K562 (cell line): Measurements from ENCODE around the gene ZNF593OS.

Experiments used
- CBX3 ChIP-seq, 2 experiments: IDR thresholded peaks; 1 replicate in 1 of 2; 2 replicates in 1 of 2; pipeline ENCODE4 v1.6.1; 2012; ENCODE audit warnings: inconsistent platforms in 2 of 2, low read length in 2 of 2, borderline replicate concordance in 1 of 2, control low read depth in 1 of 2
- CTCF ChIP-seq, 3 experiments: IDR thresholded peaks in 2 of 3; conservative IDR thresholded peaks in 1 of 3; 2 replicates each; pipeline ENCODE4 v1.5.1; 2011 to 2012; ENCODE audit warnings: low read length in 3 of 3, mild to moderate bottlenecking in 3 of 3, control low read depth in 2 of 3, improper control_type of control experiment in 1 of 3, inconsistent platforms in 1 of 3, low read depth in 1 of 3, mixed read lengths in 1 of 3, moderate library complexity in 1 of 3; ENCODE audit not compliant: insufficient read depth in 2 of 3
- HCFC1 ChIP-seq: IDR thresholded peaks from 2 replicates; pipeline ENCODE4 v1.6.1; 2012; ENCODE audit warnings: low read depth, low read length, improper control_type of control experiment
- MYC ChIP-seq, 2 experiments: fragments of 250-450 bp in 1 of 2; sonication (Bioruptor Pico) in 1 of 2; IDR thresholded peaks; 2 replicates each; pipeline versions ENCODE4 v1.5.1 to v1.6.1; 2012 to 2021; ENCODE audit warnings: low read depth in 2 of 2, borderline replicate concordance in 1 of 2, improper control_type of control experiment in 1 of 2, low read length in 1 of 2, mild to moderate bottlenecking in 1 of 2, moderate library complexity in 1 of 2
- POLR2AphosphoS5 ChIP-seq: IDR thresholded peaks from 2 replicates; pipeline ENCODE4 v1.6.1; 2011; ENCODE audit warnings: mild to moderate bottlenecking, low read depth, low read length, moderate library complexity; ENCODE audit not compliant: control insufficient read depth, insufficient read depth
- RCOR1 ChIP-seq, 2 experiments: IDR thresholded peaks; 2 replicates each; pipeline ENCODE4 v1.6.1; 2012; ENCODE audit warnings: low read depth in 2 of 2, low read length in 2 of 2, borderline replicate concordance in 1 of 2, improper control_type of control experiment in 1 of 2
- ZNF23 ChIP-seq: fragments of 250-450 bp; sonication (Bioruptor Pico); IDR thresholded peaks from 2 replicates; pipeline ENCODE4 v1.4.0; 2020; ENCODE audit warnings: mild to moderate bottlenecking
- ZSCAN29 ChIP-seq: fragments of 450-650 bp; IDR thresholded peaks from 2 replicates; pipeline ENCODE4 v1.6.1; 2017

- TF ChIP-seq HCFC1 = no peak
- no peak for TF ChIP-seq CBX3 (IDR thresholded peaks at IDR 0.05; ENCODE audit: borderline replicate concordance in 1 of 2, low read length in 2 of 2)
- no peak for TF ChIP-seq CTCF (IDR thresholded peaks at IDR 0.05 in 2 of 3, conservative IDR thresholded peaks at IDR 0.05 in 1 of 3; ENCODE audit: insufficient read depth in 2 of 3, low read depth in 1 of 3, low read length in 3 of 3)
- TF ChIP-seq ZNF23 (CRISPR knock-in tag) = no peak
- TF ChIP-seq POLR2AphosphoS5 = no peak
- TF ChIP-seq MYC (IDR thresholded peaks at IDR 0.05; ENCODE audit: low read depth, low read length) = no peak
- TF ChIP-seq MYC (CRISPR knock-in tag; IDR thresholded peaks at IDR 0.05; ENCODE audit: borderline replicate concordance, low read depth) = no peak
- TF ChIP-seq ZSCAN29 = no peak
- no peak for TF ChIP-seq RCOR1 (IDR thresholded peaks at IDR 0.05; ENCODE audit: borderline replicate concordance in 1 of 2, low read depth in 2 of 2, low read length in 2 of 2)
These were observed 16.9 kb downstream of the ZNF593OS start for GRCh38 chr1:26154750-26155149.
